Measurements from ENCODE around the gene GNB1.

The GNB1 gene

GRCh38 chr1:1826356-1827088 is 64.4 kb downstream of the GNB1 start:
- DNase-seq (ENCODE audit: low read depth in 3 of 3): no peak

DNA sequence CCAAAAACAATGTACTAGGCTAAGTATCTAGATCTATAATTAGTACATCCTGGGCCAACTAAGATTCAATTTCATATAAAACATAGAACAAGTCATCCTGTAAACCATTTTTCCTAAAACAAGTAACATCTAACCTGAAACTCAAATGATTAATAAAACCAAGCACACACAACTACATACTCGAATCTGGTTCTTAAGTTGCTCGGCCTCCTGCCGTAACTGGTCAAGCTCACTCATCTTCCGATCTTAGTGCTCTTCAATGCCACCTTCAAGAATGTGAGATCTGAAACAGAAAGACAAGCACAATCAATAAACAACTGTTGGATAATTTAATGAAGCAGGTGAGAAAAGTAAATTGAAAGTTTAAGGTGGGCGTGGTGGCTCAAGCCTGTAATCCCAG is 65.7 kb downstream of the GNB1 start:
- DNase-seq (ENCODE audit: low read depth in 3 of 3): no peak

DNA sequence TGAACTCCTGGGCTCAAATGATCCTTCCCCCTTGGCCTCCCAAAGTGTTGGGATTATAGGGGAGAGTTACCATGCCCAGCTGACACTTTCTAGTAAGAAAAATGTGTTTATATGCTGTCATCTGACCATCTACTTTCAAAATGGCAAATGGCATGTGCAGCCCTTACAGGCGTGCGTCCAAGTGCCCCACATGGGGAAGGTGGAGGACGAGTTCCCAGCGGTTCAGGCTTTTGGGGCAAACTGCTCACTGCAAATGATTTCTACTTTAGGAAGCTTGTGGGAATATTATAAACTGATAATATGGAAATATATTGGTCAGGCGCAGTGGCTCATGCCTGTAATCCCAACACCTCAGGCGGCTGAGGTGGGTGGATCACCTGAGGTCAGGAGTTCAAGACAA is 71.1 kb downstream of the GNB1 start:
- no peak for DNase-seq (ENCODE audit: low read depth in 3 of 3)

DNA sequence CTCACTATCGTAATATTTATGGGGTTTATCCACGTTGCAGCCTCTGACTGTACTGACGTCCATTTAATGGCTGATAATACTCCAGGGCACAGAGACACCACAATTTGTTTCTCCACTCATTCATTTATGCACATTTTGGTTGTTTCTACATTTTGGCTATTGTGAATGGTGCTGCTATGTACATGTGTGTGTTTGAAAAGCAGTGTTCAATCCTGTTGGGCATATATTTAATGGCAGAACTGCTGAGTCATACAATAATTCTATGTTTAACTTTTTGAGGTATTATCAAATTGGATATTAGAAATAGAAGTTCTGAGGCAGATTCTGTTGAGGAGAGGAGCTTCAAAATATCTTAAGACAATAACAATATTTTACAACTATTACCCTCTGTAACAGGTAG is 73.7 kb downstream of the GNB1 start:
- no peak for DNase-seq (ENCODE audit: low read depth in 3 of 3)

- no peak for DNase-seq (ENCODE audit: low read depth in 3 of 3)
These were observed 75.1 kb downstream of the GNB1 start for GRCh38 chr1:1815606-1816281.

- no peak for DNase-seq (ENCODE audit: low read depth in 3 of 3)
These were observed 81.4 kb downstream of the GNB1 start for GRCh38 chr1:1809489-1809888.

GRCh38 chr1:1808206-1808605 is 82.7 kb downstream of the GNB1 start:
- no peak for DNase-seq (ENCODE audit: low read depth in 3 of 3)

DNA sequence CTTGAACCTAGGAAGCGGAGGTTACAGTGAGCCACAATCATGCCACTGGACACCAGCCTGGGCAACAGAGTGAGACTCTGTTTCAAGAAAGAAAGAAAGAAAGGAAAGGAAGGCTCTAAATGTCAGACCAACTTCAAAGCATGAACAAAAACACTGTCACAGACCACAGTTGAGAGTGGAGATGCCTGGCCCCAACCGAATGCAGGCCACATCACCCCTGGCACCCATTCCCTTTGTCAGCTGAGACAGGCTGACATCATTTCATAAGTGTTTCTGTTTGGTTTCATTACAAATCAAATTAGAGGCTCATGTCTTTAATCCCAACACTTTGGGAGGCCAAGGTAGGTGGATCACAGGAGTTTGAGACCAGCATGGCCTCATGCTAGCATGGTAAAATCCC is 84.0 kb downstream of the GNB1 start:
- DNase-seq (ENCODE audit: low read depth in 3 of 3): no peak

DNA sequence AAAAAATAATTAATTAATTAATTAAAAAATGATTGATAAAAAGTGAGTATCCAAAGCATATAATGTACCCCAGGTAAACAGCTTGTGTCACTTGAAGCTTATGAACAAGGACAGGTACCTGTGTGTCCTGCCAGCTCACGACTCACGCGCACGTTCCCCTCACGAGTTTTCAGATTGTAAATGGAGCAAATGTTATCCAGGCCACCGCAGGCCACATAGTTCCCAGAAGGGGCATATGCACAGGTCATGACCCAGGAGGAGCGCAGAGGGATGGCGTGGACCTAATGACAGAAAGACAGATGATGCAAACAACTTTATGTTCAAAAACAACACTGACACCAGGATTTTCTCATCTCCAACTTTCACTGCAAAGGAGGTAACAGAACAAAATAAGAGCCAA is 86.6 kb downstream of the GNB1 start:
- no peak for DNase-seq (ENCODE audit: low read depth in 3 of 3)

- no peak for DNase-seq (ENCODE audit: low read depth in 3 of 3)
These were observed 88.0 kb downstream of the GNB1 start for GRCh38 chr1:1802871-1803270.

DNA sequence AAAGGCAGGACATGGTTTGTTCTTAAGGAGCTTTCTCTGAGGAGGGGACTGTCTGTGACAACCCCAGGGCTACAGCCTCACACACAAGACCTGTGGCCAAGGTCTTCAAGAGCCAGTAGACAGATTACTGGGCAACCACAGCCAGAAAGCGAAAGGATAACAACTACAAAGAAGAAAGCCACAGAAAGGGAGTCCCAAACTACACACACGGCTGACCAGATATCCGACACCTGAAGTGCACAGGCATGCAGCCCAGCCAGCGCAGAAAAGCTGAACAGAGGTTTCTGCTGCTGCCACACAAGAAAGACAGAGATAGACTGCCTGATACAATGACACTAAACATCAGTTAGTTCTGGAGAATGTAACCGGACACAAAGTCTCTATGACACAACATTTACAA is 91.2 kb downstream of the GNB1 start:
- DNase-seq (ENCODE audit: low read depth in 3 of 3): no peak

DNA sequence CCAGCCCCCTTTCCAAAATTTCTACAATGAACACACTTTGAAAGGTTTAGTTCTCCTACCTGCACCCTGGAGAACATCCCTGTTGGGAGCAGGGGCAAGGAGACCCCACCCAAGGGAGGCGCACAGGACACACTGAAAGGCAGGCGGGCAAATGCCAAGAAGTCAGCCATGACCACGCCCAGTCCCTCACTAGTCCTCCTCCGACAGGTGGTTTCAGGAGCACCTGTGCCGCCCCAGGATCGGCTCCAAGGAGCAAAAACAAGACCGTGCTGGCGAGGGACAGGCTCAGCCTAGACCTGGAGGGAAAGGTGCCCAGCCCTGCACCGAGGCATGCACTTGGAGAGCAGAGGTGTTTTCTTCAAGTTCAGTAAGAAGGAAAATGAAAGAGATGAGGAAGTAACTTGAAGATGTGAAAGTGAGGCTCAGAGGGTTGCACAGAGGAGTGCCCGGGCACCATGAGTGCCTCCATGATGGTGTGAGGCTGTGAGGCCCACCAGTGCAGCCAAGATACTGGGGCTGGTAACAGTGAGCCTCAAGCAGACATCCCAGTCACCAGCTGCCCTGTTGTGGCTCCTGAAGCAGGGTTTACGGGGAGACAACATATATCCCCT is 93.1 kb downstream of the GNB1 start:
- no peak for DNase-seq (ENCODE audit: low read depth in 3 of 3)

DNA sequence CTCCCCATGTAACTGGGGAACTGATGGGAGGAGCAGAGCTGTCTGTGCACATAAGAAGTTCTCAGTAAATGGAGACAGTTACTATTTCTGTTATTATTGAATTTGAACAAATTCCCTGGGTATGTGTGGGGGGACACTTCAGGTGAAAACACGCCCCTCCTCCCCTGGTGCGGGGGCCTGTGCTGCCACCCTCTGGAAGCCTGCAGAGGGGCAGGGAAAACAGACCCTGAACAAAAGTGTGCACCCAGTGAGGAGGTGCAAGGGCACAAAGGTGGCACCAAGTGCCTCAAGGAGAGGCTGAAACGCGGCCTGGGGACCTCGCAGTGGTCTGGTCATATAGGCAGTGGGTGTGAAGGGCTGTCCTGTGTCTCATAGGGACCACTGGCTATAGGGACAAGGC is 94.4 kb downstream of the GNB1 start:
- no peak for DNase-seq (ENCODE audit: low read depth in 3 of 3)

- no peak for DNase-seq (ENCODE audit: low read depth in 3 of 3)
These were observed 95.9 kb downstream of the GNB1 start for GRCh38 chr1:1794999-1795398.

DNA sequence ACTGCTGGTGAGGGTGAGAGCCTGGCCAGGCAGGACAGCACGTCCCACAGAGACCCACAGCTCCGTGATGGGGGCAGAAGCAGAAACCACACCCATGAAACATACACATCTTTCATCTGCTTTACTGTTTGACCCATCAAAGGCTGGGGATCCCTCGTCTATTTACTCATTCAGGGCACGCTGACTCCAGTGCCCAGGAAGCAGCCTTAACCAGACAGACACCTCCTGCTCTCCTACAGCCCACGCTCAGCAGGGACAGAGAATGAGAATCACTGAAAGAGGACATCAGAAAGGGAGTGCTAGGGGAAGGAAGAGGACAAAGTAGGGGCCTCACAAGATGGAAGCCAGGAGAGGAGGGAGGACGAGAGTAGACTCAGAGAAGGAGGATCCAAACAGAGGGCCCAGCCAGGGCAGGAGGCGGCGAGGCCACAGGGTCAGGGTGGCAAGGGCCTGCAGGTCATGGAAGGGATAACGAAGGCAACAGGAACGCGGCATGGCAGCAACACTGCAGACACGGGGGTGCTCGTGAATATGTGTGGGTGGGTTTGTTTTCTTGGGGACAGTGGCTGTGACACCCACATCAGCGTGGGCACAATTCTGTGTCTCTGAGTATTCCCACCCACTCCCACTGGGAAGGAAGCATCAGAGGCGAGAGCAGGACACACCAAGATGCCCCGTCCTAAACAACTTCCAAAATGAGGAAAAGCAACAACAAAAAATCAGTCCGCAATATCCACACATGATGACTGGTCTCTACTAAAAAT is 97.2 kb downstream of the GNB1 start:
- DNase-seq (ENCODE audit: low read depth in 3 of 3): no peak

- DNase-seq (ENCODE audit: low read depth in 3 of 3): no peak
These were observed 102.0 kb downstream of the GNB1 start for GRCh38 chr1:1788646-1789431.

DNA sequence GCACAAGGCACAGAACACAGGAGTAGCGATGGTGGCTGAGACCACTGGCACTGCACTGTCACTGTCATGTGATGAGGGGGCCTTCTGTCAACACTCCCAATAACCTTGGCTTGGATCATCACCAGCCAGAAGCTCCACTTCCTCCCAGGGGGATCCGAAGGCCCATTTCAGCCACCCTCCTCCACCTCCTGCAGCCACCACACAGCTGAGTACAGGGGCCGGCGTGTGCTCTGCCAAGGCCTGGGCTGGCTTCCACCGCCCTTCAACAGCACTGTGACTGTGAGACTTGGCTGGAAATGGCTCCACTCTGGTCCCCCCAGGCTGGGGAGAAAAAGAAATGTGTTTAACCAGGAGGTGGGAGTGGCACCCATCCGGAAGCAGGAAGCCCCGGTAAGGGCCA is 102.8 kb downstream of the GNB1 start:
- DNase-seq (ENCODE audit: low read depth in 3 of 3): no peak

- no peak for DNase-seq (ENCODE audit: low read depth in 3 of 3)
These were observed 103.9 kb downstream of the GNB1 start for GRCh38 chr1:1786836-1787605.

DNA sequence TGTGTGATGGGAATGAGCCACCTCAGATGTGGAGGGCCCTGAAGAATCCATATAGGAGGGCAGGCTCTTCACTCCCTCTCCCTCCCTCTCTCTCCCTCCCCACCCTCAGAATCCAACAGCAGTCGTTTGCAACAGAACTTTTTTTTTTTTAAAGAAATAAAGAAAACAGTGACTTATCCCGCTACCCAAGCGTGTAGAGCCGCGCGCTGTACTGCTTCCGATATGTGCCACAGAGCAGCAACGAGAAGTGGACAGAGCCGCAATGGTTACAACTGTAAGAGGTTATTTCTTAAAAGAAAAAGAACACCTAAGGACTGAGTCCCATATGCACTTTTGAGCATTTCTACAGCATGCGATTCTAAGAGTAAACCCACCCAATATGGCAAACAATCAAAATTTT is 105.2 kb downstream of the GNB1 start:
- no peak for DNase-seq (ENCODE audit: low read depth in 3 of 3)

DNA sequence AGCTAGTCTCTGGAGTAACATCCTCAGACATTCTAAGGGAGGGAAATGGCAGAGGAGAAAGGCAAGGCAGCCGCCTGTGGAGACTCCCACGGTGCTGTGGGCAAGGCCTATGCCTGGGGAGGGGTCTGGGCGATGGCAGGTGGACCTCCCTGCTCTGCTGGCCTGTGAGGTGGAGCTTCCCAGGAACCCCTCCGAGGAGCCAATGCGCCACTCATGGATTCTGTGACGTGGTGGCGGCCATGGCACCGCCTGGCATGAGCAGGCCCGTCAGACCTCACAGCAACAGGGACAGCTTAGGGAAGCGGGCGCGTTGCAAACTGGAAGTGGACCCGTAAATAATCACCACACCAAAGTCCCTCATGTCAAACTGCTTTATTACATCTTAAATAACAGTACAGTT is 106.0 kb downstream of the GNB1 start:
- no peak for DNase-seq (ENCODE audit: low read depth in 3 of 3)

GRCh38 chr1:1783320-1783719 is 107.6 kb downstream of the GNB1 start:
- no peak for DNase-seq (ENCODE audit: low read depth in 3 of 3)
